Dermis blood vessel endothelial cell (primary cell): ENCODE measurements around the gene GID4. TPM values are rescaled to one million over a fixed set of nuclear protein-coding genes. Genes with fewer than 3 reads are reported as not detected.
A peak's percentile ranks its signal among the peaks of the same experiment; 100 is the strongest.

Experiments used
- DNase-seq: peaks from one replicate; pipeline ENCODE4 v3.0.0; 2010
- total RNA-seq: library from RNA; depleted of rRNA; stranded (reverse); fragments of >200 nt; gene quantifications from 2 replicates; pipeline ENCODE4 v1.2.3, GENCODE V29; 2014

Gene GID4
- total RNA-seq, 1 donor from 2014 or later, result 6.3 TPM

DNA sequence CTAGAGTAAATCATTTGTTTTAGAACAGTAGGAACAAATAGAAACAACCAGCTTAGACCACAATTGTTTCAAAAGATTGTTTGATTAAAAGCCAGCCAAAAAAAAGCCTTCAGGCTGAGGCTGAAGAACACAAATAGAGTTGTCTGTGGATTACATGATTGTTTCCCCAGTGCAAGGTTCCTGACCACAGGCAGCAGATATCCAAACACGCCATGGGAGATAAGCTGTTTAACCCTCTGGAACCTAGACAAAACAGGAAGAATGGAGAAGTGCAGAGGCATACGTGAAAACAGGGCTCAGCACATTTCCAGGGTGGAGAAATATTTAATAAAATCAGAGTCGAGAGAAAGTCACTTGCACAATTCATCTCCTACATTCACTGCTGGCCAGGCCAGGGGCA is 21.2 kb upstream of the GID4 start:
- DNase-seq, result no peak

DNA sequence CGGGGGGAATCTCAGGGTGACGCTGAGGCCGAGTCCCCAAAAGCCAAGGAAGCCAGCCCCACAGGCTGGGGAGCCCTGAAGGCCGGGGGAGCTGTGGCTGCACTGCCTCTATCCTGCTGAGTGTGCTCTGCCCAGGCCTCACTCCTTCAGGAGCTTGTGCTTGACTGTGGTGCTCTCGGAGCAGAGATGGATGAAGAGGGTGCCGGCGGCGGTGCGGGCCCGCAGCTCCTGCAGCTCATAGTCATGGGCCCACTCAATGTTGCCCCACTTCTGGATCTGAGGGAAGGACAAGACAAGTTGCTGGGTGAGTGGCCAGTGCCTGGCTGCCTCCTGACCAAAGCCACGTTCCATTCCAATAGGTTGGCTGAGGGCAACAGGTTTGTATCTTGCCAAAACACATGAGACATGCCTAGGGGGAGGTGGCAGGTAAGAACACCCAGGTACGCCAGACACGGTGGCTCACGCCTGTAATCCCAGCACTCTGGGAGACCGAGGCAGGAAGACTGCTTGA is 20.7 kb upstream of the GID4 start:
- no peak for DNase-seq

DNA sequence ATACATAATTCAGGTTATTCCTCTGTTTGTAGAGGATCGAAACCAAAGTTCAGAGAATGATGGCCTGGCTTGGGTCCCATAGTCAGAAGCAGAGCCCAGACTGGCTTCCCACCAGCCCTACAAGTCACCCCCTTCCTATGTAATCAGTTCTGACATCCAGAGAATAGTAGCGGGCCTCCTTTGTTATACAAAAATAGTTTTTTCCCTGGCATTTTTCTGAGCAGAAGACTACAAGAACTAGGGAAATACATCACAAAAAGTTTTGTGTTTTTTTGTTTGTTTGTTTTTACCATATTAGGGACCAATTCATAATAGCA is 19.4 kb upstream of the GID4 start:
- DNase-seq, result no peak

DNA sequence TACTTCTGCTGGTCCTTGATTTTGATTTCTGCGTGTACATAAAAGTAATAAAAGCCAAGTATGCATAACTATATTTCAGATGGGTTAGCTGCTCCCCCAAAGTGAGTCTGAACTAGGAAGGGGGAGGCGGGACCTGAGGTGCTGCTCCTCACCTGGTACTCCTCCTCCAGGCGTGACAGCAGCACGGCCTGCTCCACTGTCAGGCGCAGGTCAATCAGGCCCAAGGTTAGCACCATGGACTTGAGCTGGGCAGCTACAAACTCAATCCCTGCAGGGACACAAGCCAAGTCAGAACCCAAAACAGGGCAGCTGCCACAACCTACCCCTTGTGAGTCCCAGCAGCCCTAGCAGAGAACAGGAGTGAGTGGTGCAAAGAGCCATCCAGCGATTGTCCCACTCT is 18.2 kb upstream of the GID4 start:
- DNase-seq, result no peak

DNA sequence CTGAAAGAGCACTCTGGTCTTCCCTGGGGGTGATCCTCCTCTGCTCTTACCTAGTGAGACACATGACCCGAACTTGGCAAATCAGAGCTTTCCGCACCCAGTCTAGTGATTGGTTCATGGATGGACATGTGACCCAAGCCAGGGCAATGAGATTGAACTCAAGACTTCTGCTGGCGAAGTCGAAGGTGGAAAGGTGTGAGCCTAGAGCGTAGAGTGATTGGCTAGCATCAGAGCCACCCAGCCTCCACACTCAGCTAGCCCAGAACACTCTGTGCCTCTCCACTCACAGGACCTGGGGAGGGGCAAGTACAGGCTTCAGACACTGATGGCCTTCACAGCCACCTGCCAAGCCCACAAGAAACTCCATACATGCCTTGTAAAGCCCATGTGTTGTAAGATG is 17.8 kb upstream of the GID4 start:
- DNase-seq, result no peak

DNA sequence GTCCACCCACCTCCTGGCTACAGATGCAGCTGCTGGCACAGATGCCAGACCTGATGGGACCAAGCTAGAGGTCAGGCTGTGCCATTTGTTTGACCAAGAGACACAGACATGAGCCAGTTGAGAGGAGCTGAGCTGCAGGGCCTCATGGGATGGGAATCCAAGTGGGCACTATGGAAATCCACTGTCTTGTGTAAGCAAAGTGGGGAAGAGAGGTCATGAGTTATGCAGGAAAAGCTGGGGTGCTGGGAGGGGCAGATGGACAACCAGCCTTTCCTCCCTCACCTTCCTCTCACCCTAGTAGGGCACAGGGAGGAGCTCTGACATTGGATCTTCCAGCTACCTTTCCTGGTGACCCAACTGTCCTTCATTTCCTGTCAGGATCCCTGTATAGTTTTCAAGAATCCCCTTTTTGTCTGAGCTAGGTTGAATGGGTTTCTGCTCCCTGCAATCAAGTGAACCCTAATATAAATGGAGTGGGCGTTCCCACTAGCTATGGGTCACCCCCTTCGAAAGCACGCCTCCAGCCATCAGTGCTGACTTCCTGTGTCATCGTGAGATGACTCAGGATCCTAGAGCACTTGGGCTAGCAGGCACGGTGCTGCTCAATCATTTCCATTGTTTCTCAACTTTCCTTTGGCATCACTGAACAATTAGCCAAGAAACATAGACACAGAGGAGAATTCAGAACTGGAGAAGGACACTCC is 13.8 kb upstream of the GID4 start:
- DNase-seq, result peak; percentile 63

DNA sequence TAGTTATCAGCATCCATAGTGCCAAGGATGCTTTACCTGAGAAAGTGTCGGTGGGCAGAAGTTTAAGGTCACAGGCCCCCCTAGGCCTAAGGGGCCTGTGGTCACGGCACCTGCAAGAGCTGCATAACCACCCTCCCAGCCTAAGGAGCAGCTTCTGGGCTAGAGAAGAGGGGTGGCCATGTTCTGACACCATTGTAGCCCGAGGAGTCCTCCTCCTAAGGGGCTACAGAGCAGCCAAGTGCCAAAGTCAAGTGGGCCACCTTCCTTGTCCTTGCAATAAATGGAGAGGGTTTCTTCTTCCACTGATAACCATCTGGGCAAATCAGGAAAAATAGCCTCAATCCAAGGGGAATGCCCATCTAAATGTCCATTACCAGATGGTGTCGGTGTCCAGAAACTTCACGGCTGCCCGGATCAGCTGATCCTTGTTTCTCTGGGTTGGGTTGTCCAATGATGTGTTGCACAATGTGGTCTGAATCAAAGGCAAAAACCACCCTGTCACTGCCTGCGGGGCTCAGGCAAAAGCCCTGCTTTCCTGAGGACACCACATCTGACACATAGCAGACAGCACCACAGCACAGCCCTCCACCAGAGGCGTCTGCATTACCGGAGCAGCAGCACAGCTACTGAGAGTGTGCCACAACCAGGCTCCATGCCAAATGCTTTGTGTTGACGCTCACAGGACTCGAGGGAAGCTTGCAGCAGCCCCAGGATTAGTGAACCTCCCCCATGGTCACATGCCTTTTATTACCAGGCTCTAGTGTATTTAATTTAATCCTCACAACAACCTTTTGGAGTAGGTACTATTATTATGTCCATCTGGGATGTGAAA is 13.0 kb upstream of the GID4 start:
- peak; percentile 77 for DNase-seq

DNA sequence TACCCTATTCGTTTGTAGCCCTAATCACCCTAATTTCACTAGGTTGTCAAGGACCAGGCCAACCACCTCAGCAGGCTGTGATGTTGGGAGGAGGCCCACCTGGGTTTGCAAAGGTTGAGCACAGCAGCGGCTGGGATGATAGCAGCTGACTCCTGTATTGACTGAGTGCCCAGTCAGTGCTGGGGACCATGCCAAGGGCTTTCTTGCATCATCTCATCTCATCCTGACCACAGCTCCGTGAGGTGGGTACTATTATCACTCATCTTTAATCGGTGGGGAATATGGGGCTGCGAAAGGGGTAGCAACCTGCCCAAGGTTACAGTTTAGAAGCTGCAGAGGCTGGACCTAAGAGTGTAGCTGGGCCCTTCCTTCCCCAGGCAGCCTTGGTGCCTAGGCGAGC is 11.9 kb upstream of the GID4 start:
- no peak for DNase-seq

DNA sequence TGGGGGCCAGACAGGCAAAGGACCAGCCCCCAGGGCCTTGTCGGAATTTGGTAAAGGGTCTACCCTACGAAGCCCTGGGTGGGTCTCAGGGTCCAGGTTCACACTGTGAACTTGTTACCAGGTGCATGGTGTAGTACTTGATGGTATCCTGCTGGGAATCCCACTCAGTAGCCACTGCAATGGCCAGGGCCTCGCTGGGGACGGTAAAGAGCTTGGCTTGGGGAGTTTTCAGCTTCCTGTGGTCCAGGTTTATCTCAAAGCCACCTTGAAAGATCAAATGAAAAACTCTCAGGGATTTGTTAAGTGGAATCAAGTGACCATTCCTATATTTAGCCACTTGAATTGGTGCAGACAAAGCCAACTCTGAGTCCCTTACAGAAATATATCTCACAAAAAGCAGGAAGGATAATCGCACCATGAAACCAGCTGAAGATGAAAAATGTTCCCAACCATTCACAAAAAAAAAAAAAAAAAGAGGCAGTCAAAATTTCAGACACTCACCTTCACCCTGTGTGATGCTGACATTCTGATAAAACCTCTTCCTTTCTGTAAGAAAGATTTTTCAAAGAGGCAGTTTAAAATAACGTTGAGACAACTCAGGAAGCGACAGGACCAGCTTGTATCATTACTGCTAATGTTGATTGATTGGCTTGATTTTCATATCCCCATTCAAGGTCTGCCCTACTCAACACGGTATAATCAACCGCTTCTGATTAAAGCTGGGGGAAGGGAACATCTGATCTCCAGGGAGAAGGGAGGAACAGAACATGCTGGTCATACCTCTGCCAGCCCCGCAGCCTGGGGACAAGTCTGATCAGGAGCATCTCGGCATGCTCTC is 10.9 kb upstream of the GID4 start:
- no peak for DNase-seq

DNA sequence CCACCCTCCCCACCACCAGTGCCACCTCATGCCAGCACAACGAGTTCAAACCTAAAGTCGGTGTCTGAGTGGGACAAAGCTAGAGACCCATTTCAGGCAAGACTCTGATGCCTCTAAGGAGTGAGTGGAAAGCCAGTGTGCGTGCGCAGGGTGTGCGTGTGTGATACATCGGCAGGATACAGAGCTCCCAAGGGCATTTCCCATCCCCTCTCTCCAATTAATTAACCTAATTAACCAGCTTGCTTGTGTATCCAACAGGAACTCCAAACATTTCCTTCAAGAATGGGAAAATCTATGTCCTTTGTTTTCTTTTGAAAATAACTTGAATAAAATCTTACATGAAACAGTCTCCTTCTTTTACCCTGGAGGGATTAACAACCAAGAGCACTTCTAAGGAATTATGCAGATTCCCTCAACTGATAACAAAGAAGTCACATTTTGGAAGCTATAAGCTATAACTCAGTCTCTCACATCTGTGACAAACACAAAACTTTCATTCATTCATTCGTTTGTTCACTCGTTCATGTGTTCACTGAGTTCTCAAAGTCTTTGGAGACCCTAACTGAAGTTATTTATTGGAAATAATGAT is 10.2 kb upstream of the GID4 start:
- DNase-seq, result no peak

DNA sequence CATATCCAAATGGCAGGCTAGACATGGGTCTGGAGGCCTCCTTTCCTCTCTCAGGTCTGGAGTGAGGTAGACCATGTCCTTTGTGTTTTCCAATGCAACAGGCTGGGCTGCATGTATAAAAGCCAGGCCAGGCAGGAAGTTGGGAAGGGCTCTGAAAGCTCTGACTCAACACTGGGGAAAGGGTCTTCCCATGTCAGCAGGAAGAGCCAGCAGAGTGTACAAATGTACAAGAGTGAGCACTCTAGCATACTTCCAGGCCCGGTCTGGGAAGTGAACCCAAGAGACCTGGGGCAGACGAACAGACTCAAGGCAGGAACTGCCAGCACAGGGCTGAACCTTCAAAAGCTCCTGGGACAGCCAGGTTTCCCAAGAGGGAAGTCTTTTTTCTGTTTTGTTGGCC is 7.3 kb upstream of the GID4 start:
- DNase-seq, result peak; percentile 87

DNA sequence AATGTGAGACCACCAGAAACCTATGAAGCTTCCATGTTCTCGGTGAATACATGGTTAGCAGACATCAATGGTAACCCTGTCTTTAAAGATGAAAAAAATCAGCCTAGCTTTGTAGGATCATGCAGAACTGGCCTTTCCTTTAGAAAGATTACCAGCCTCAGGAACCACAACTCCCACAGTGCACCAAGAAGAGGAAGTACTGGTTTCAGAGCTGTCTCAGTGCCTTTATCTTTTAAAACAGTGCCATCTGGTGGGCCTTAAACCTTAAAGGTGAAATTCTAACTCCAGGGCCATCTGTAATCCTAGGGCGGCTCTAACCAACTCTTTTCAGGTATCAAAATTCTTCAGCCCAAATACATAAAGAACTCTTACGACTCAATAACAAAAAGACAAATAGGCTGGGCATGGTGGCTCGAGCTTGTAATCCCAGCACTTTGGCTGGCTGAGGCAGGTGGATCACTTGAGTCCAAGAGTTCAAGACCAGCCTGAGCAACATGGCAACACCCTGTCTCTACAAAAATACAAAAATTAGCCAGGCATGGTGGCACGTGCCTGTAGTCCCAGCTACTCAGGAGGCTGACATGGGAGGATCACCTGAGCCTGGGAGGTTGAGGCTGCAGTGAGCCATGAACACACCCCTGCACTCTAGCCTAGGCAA is 5.6 kb upstream of the GID4 start:
- peak; percentile 92 for DNase-seq

DNA sequence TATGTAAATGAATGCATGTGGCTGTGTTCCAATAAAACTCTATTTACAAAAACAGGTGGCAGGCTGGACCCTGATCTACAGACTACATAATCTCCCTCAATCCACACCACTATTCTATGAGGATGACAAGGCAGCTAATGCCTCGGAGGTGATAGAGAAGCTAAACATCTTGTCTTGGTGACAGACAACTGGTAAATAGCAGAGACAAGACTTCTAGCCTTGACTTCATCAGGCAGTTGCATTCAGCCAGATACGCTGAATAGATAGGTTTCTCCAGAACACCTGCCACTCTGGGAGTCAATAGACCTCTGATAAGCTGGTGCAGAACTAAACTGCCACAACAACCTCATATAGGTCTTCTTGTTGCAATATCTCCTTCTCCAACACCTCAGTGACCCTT is 3.5 kb upstream of the GID4 start:
- DNase-seq, result no peak

DNA sequence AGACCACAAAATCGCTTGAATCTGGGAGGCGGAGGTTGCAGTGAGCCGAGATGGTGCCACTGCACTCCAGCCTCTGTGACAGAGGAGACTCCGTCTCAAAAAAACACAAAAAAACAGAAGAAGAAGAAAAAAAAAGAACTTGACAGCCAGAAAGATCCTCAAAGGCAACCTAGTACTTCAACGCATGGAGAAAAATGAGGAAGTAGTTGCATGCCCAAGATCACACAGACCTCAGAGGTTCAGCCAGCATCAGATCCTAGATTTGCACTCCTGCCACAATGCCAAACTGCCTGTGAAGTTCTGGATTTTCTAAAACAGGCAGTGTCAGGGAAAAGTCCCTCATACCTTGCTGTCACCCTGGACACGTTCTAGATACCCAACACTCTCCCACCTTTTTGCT is 1.7 kb upstream of the GID4 start:
- DNase-seq, result no peak

DNA sequence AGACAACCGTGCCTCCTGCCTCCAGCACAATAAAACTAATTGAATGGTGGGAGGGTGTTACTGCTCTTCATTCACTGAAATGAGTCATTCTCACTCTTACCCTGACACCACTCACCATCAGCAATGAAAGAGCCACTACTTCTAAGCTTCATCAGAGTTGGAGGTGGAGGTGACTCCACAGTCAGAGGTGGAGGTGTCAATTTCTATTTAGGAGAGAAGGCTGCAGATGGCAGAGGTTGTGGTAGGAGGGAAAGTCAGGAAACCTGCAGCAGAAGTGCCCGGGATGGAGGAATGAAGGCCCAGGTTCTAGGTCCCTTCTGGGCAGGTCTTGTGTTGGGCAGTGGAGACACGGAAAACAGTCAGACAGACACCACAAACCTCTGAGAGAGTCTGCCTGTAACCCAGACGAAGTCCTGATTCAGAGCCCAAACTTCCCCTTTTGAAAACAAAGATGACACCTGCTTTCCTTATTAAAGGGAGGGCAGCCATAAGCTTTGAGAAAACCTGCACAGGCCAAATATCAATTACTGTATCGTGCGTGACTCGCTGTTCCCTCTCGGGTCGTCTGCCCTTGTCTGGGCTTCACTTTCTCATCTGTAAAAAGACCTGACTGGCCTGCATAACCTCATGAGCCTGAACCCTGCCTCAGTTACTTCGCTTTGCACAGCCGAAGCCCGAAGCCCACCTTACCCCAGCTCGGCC is 908 bp upstream of the GID4 start:
- no peak for DNase-seq

DNA sequence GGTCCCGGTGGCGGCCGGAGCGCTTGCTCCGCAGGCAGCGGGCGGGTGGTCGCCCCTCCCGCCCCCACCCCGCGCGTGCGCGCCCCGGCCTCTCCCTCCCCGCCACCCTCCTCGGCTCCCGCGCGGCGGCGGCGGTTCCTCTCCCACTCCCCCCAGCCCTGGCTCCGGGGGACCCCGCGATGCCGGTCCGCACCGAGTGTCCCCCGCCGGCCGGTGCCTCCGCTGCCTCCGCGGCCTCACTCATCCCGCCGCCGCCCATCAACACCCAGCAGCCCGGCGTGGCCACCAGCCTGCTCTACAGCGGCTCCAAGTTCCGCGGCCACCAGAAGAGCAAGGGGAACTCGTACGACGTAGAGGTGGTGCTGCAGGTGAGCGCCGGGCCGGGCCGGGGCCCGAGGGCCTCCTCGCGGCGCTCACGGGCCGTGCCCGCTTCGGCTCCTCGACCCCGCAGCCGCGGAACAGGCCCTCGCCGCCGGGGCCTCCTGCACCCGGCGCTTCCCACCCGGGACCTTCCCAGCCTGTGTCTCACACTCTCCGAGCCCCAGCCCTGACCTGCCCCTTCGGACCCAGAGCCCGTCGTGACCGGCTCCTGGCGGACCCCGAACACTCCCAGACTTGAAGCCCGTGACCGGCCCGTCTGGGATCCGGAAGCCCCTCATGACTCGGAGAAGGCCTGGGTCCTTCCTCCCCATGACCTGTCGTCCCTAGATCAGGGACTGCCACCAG is 490 bp downstream of the GID4 start:
- DNase-seq, result peak; percentile 41

DNA sequence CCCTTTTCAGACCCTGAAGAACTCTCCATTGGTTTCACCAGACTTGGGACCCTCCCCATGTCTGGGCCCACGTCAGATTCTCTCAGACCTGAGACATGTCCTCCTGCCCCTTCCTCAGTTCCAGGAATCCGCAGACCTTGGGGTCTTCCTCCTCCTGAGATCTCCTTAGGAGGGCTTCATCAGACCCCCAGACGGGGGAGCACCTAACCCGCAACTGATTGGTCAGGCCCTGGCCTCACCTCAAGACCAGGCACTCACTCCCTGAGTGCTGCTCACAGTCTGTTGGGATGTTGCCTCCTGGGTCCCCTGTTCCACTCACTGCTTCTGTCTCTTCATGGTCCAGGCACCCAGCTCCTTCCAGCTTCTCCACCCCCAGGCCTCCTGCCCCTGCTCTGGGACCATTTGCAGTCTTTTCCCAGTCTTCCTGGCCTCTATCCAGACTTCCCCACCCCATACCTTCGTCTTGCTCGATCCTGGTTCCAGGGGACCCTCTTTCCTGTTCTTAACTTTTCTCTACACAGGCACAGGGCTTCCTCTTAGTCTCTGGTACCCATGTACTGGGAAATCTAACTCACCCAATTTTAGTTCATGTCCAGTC is 1.2 kb downstream of the GID4 start:
- DNase-seq, result no peak

DNA sequence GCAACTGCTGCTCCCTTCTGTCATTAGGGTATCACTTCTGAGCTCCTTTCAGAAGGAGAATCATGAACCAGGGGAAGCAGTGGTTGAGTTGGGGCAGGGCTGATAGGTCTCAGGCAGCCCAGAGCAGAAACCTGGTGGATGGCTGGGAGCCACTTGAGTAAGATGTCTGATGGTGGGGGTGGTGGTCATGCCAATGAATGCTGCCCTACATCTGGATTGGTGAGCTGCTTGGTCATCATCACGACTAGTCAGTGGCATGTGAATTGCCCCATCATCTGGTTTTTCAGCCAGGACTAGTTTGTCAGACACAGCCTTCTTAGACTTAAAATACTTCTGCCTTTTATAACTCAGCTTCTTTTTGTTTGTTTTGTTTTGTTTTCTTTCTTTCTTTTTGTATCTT is 2.6 kb downstream of the GID4 start:
- DNase-seq, result no peak

DNA sequence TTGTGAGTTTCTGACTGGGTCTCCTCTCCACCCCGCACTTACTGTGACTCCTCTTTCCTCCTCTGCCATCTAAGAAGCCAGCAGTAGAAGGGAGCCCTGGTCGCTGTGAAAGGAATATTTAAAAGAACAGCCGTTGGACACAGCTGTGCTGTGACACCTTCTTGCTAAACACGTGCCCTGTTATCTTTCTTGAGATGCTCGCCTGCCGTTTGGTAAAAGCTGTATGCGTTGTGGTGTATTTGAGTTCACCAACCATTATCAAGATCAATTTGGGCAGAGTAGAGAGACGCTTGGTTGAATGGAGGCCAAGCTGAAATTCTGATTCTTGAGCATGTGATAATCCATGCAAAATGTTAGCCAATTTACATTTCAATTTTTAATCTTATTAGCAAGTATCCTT is 3.8 kb downstream of the GID4 start:
- no peak for DNase-seq

DNA sequence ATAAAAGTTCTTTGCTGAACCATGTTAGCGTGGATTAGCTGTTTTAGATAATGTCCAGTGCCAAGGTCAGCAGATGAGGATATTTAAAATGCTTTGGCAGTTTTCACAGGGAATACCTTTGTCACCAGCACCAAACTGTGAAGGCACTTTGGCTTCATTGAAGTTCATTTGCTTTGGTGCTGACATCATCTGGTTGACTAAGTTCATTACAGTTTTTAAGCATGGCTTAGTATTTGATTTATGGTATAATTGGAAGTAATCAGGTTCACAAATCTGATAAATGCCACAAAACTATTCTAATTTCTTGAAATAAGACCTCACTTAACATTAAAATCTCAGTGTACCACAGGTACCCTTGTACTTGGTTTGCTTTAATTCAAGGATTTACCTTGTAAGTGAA is 4.3 kb downstream of the GID4 start:
- DNase-seq, result peak; percentile 59

DNA sequence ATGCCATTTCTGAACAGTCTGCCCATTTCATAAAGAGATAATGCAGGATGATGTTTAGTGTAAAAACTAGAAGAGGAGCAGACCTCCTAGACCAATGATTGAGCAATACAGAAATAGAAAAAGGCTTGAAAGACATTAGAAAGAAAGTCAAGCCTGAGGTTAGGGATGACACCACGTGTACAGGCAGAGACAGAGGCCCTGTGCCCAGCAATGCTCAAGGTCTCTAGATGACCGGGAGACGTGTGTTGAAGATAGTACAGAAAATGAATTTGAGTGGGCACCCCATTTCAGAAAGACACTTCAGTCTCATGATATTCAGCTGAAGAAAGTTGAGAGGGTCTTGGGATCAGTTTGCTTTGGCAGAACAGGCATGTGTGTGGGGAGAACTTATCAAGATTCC is 5.4 kb downstream of the GID4 start:
- DNase-seq, result no peak
